Measurements from ENCODE around the gene ADCYAP1. TPM values are rescaled to one million over a fixed set of nuclear protein-coding genes. Genes with fewer than 3 reads are reported as not detected.

Gene ADCYAP1
- total and polyA plus RNA-seq, 7 donors, result 0.92 to 5.6 (median 1.7) TPM; not detected in 2

DNA sequence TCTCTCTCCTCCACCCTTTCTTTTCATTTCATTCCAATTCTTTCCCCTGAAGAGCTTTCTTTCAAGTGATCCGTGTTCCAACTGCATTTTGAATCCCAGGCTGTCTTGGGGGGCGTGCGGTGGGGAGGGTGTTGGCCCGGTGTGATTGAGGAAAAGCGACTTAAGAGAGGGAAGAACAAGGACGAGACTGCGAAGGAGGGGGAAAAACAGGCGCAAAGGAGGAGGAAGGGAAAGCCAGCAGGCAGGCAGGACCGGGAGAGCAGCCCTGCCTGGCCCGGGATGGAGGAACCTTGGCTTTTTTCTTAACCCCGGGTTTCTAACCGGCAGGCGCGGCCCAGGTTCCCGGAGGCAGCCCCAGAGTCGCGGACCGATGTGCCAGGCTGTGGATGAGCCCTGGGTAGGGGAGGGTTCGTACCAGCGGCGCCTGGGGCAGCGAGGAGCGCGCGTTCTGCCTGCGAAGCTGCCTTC, 1.3 kb downstream of the ADCYAP1 start:
- DNase-seq, result no peak
- TF ChIP-seq EP300 (IDR thresholded peaks at IDR 0.05) (no peak), POLR2AphosphoS5 (IDR thresholded peaks at IDR 0.05) (no peak), POLR2A (IDR thresholded peaks at IDR 0.05) (no peak)
- TF ChIP-seq, protein P1, sequence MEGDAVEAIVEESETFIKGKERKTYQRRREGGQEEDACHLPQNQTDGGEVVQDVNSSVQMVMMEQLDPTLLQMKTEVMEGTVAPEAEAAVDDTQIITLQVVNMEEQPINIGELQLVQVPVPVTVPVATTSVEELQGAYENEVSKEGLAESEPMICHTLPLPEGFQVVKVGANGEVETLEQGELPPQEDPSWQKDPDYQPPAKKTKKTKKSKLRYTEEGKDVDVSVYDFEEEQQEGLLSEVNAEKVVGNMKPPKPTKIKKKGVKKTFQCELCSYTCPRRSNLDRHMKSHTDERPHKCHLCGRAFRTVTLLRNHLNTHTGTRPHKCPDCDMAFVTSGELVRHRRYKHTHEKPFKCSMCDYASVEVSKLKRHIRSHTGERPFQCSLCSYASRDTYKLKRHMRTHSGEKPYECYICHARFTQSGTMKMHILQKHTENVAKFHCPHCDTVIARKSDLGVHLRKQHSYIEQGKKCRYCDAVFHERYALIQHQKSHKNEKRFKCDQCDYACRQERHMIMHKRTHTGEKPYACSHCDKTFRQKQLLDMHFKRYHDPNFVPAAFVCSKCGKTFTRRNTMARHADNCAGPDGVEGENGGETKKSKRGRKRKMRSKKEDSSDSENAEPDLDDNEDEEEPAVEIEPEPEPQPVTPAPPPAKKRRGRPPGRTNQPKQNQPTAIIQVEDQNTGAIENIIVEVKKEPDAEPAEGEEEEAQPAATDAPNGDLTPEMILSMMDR (IDR thresholded peaks at IDR 0.05), result no peak
- H3K4me1 ChIP-seq, result peaks cover 0 to 52% (median 48%) of the 10 kb centered on the region in 4 donors
- no peak overlapping the region for H3K27ac ChIP-seq
- H3K9me3 ChIP-seq, result peaks cover 0 to 3% (median 0%) of the 10 kb centered on the region in 4 donors
- H3K27me3 ChIP-seq, result peaks cover 56 to 99% (median 92%) of the 10 kb centered on the region in 3 donors
- intact Hi-C loops (cut with DNase I), result no loop called here
- no peak overlapping the region for H3K4me3 ChIP-seq
- WGBS, 2 donors, result 4 to 18% methylated on average over 26 of the region's 26 CpGs
- H3K36me3 ChIP-seq, result no peaks in the 10 kb centered on the region

DNA sequence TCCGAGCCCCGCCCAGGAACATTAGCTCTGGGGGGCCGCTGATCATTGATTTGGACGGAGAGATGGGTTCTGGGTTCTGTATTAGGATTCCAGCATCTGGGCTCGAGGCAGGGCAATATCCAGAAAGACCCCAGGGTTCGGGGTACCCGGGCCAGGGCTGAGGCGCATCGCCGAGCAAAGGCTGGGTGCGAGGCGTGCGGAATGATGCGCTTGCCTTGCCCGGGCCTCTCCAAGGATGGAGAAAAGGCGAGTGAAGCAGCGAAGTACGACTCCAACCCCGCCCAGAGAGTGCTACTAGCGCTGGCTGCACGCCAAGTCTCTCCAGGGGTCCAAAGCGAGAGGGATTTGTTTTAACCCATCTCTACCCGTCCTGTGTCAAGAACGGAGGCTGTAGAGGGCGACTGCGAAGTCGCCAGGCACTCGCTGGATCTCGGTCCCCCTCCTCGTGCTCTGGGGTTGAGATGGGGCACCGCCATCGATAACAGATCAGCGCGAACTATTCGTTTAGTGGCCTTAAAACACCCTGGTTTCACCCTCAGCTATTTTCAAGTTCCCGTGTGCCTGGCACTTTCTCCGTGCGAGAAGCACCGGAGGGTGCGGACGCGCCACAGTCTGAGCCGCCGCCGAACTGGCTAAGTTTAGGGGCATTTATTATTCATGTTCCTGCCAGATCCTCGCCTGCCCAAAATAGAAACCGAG, 1.9 kb downstream of the ADCYAP1 start:
- Histone ChIP-seq H3K36me3 (no peaks in the 10 kb centered on the region), H3K27ac (no peak overlapping the region), H3K4me1 (peaks cover 0 to 52% (median 48%) of the 10 kb centered on the region in 4 donors), H3K9me3 (peaks cover 0 to 3% (median 0%) of the 10 kb centered on the region in 4 donors), H3K4me3 (peak overlapping the region in 3 of 4 donors; percentile 31 to 43 (median 37)), H3K27me3 (peaks cover 56 to 100% (median 91%) of the 10 kb centered on the region in 3 donors)
- intact Hi-C loops (cut with DNase I), result no loop called here
- no peak for DNase-seq
- TF ChIP-seq EP300 (IDR thresholded peaks at IDR 0.05), result no peak
- TF ChIP-seq, protein P1 (IDR thresholded peaks at IDR 0.05), result no peak
- no peak for TF ChIP-seq POLR2A (IDR thresholded peaks at IDR 0.05)
- no peak for TF ChIP-seq POLR2AphosphoS5 (IDR thresholded peaks at IDR 0.05)
- 5 to 19% methylated on average over 47 of the region's 47 CpGs for WGBS, 2 donors

DNA sequence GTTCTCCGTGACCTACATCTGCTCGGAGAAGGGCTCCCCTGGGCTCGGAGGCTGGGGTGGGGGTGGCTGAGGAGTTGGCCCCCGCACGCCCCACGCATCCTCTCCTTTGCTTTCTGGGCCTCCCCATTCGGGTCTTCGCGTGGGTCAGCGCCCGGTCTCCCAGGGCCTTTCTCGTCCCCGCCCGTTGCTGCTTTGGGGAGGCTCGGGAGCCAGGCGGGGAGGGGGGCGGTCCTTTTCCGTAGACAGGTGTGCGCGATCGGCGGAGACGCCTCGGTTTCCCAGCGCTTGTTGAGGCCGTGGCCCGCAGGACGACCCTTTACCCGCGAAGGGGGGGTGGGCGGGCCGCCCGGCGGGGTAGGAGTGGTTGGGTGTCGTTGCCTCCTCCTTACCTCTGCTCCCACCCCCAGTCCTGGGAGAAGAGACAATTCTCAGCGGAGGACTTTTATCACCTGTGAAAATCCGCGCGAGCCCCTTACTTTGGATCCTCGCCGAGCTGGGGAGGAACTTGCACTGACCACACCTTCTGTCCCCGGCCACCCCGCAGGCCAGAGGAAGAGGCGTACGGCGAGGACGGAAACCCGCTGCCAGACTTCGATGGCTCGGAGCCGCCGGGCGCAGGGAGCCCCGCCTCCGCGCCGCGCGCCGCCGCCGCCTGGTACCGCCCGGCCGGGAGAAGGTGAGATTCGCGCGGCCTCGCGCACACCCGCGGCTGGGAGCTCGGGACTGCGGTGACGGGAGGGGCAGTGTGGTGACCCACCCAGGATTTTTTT, 2.6 kb downstream of the ADCYAP1 start:
- DNase-seq, result no peak
- intact Hi-C loops (cut with DNase I), result no loop called here
- no peak overlapping the region for H3K27ac ChIP-seq
- TF ChIP-seq POLR2AphosphoS5 (IDR thresholded peaks at IDR 0.05), result no peak
- TF ChIP-seq POLR2A (IDR thresholded peaks at IDR 0.05), result no peak
- TF ChIP-seq, protein P1 (IDR thresholded peaks at IDR 0.05), result no peak
- TF ChIP-seq EP300 (IDR thresholded peaks at IDR 0.05), result no peak
- no peaks in the 10 kb centered on the region for H3K36me3 ChIP-seq
- peaks cover 0 to 3% (median 0%) of the 10 kb centered on the region in 4 donors for H3K9me3 ChIP-seq
- peaks cover 56 to 100% (median 84%) of the 10 kb centered on the region in 3 donors for H3K27me3 ChIP-seq
- 3 to 5% methylated on average over 75 of the region's 75 CpGs for WGBS, 2 donors
- peak overlapping the region in 3 of 4 donors; percentile 31 to 43 (median 37) for H3K4me3 ChIP-seq
- H3K4me1 ChIP-seq, result peaks cover 0 to 52% (median 48%) of the 10 kb centered on the region in 4 donors

DNA sequence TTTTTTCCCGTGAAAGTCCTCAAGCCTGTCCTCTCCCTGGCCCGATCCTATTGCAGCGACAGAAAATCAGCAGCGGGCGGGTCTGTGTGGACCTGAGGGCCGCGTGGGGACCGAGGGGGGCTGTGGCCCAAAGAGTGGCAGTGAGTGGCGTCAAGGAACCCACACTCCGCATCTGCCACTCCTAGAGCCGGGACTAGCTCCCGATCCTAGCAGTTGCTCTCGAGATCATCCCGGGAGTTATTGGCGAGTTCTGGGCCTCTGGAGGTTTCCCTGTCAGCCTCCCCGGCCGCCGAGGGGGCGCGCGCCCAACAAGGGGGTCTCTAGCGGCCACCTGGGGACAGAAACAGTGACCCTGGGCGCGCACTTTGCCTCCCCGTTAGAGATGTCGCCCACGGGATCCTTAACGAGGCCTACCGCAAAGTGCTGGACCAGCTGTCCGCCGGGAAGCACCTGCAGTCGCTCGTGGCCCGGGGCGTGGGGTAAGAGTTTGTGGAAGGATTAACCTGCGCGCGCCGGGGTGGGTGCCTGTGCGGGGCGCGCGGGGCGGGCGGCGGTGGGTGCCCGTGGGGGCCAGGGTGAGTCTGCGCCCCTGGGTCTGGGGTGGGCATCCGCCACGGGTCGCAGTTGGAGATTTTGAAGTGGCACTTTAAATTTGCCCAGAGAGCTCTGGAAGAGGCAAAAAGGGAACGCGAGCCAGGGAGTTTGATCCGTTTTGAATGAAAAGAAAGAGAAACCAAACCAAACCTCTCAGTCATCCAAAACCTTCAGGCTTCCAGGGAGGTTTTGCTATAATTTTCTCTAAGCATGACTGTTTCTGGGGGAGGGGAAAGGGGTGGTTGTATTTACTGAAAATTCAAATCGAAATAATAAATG, 3.5 kb downstream of the ADCYAP1 start:
- Histone ChIP-seq H3K36me3 (no peaks in the 10 kb centered on the region), H3K27ac (no peak overlapping the region), H3K27me3 (peaks cover 52 to 95% (median 78%) of the 10 kb centered on the region in 3 donors), H3K9me3 (peaks cover 0 to 3% (median 0%) of the 10 kb centered on the region in 4 donors), H3K4me3 (peak overlapping the region in 3 of 4 donors; percentile 31 to 43 (median 37)), H3K4me1 (peaks cover 0 to 52% (median 48%) of the 10 kb centered on the region in 4 donors)
- DNase-seq, result no peak
- 6 to 10% methylated on average over 55 of the region's 55 CpGs for WGBS, 2 donors
- intact Hi-C loops (cut with DNase I), result no loop called here
- TF ChIP-seq EP300 (IDR thresholded peaks at IDR 0.05), result no peak
- no peak for TF ChIP-seq POLR2AphosphoS5 (IDR thresholded peaks at IDR 0.05)
- TF ChIP-seq, protein P1 (IDR thresholded peaks at IDR 0.05), result no peak
- TF ChIP-seq POLR2A (IDR thresholded peaks at IDR 0.05), result no peak

All from sigmoid colon (tissue), 7 donors.